PFSK-1 (cell line): Measurements from ENCODE around the gene DDX6.

ENCODE experiments used
- FOXP2 ChIP-seq: optimal IDR thresholded peaks from 2 replicates; pipeline ENCODE3; 2011; ENCODE audit warnings: borderline replicate concordance, control low read depth, inconsistent platforms; ENCODE audit not compliant: insufficient read depth; ENCODE audit errors: extremely low read length, extremely low read depth
- POLR2AphosphoS5 ChIP-seq: IDR thresholded peaks from 2 replicates; pipeline ENCODE4 v1.6.1; 2012; ENCODE audit warnings: low read depth, mild to moderate bottlenecking, control low read depth, low read length, moderate library complexity
- REST ChIP-seq, 2 experiments: IDR thresholded peaks; 2 replicates each; pipeline versions ENCODE4 v1.6.1 to v1.8.0; 2011 to 2012; ENCODE audit warnings: low read depth in 2 of 2, low read length in 2 of 2, control low read depth in 1 of 2, inconsistent platforms in 1 of 2, mild to moderate bottlenecking in 1 of 2, moderate library complexity in 1 of 2; ENCODE audit not compliant: insufficient read depth in 1 of 2
- SIN3A ChIP-seq: IDR thresholded peaks from 2 replicates; pipeline ENCODE4 v1.6.1; 2012; ENCODE audit warnings: mild to moderate bottlenecking, low read length, moderate library complexity, borderline replicate concordance; ENCODE audit not compliant: insufficient read depth
- TAF1 ChIP-seq: IDR thresholded peaks from 2 replicates; pipeline ENCODE4 v1.6.1; 2012; ENCODE audit warnings: low read length, control low read depth, borderline replicate concordance; ENCODE audit not compliant: insufficient read depth

GRCh38 chr11:118778898-118779297 lies 12.1 kb downstream of the DDX6 start:
- no peak for TF ChIP-seq POLR2AphosphoS5
- no peak for TF ChIP-seq TAF1
- TF ChIP-seq REST (IDR thresholded peaks at IDR 0.05; ENCODE audit: insufficient read depth in 1 of 2, low read depth in 2 of 2, low read length in 2 of 2) = no peak
- TF ChIP-seq SIN3A = no peak
- TF ChIP-seq FOXP2 = no peak
